Activated naive CD4-positive, alpha-beta T cell treated with anti-CD3 and anti-CD28 coated beads for 36 hours (primary cell): ENCODE measurements around the gene GPR146. TPM values are rescaled to one million over a fixed set of nuclear protein-coding genes. Genes with fewer than 3 reads are reported as not detected.

ENCODE experiments used
- CTCF ChIA-PET: fragments of 350-600 bp; sonication (Branson Sonifier 250); formaldehyde crosslinking; loops from one replicate; lab custom pipeline; 2021; ENCODE audit warnings: antibody characterized with exemption; lab: Charles Lee
- DNase-seq: peaks from one replicate; pipeline ENCODE4 v3.0.0-alpha.2; 2020
- H3K27ac Mint-ChIP-seq: one replicate; pipeline ENCODE4 v1.8.0; 2021; ENCODE audit warnings: mild to moderate bottlenecking, mixed read lengths
- H3K27me3 Mint-ChIP-seq: one replicate; pipeline ENCODE4 v1.8.0; 2021; ENCODE audit warnings: low read depth, mixed read lengths
- H3K36me3 Mint-ChIP-seq: one replicate; pipeline ENCODE4 v1.8.0; 2021; ENCODE audit warnings: low read depth, mixed read lengths
- H3K4me1 Mint-ChIP-seq: one replicate; pipeline ENCODE4 v1.8.0; 2021; ENCODE audit warnings: low read depth, mixed read lengths
- H3K4me3 Mint-ChIP-seq: one replicate; pipeline ENCODE4 v1.8.0; 2021; ENCODE audit warnings: mild to moderate bottlenecking, moderate library complexity, mixed read lengths
- H3K9me3 Mint-ChIP-seq: one replicate; pipeline ENCODE4 v1.8.0; 2021; ENCODE audit warnings: mixed read lengths
- intact Hi-C: fragments of 100-400 bp; cut with micrococcal nuclease; formaldehyde crosslinking; loops from one replicate; pipeline ENCODE4 v1.15.1; 2023
- total RNA-seq, 2 experiments: library from RNA; stranded (reverse); gene quantifications; one replicate each; pipeline ENCODE4 v1.2.3, GENCODE V29; 2021

GPR146 gene
- total RNA-seq, 2 experiments from 2014 or later, result 0.57 to 0.62 TPM

DNA sequence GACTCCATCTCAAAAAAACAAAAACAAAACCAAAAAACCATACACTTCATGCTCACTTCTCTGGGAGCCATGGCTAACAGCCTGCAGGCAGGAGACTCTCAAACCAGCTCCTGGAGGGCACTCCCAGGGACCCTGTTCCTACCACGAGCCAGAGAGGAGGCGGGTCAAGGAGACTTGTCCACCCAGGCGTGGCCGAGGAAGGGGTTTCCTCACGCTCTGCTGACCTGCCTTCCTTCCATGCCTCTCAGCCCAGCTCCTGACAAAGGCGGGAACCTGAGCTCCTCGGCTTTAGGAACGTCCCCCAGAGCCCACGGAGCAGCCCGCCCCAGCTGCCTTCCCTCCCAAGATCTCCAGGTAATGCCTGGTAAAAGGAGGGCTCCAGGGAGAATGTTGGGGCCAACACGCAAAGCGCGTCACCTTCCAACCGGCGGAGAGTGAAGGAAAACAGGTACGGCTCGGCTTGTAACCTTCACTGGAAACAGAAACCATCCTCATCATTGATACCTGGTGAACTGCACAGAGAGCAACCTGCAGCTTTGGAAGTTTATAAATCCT lies 9.5 kb downstream of the GPR146 start:
- CTCF ChIA-PET, result interaction anchor here (0.7 to 5.4 kb wide), 4 partner anchors 9 to 123 kb away, joined by 3 to 44 read pairs (median 8); partner anchors contain the start of gene GPR146
- no peaks in the 10 kb centered on the region for H3K27me3 Mint-ChIP-seq
- intact Hi-C loops, result no loop called here
- no peaks in the 10 kb centered on the region for H3K9me3 Mint-ChIP-seq
- H3K27ac Mint-ChIP-seq, result no peak overlapping the region
- no peak for DNase-seq
- no peak overlapping the region for H3K4me3 Mint-ChIP-seq
- peaks cover 3% of the 10 kb centered on the region for H3K36me3 Mint-ChIP-seq
- H3K4me1 Mint-ChIP-seq, result peaks cover 44% of the 10 kb centered on the region

DNA sequence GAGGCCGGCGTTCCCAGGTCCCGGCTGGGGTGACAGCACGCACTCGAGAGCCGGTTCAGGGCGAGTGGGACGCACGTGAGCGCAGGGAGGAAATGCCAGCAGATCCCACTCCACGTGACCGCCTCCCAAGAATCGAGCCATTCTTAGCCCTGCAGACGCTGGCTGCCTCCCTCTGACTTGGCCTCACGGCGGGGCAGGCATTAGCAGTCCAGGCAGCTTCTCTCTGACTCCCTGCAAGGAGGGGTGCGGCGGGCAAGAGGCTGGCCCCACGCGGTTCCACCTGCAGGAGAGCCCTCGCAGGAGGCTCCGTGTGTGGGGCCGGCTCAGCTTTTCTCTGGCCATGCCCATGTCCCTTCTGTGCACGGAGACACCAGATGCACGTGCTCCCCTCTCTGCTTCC lies 10.1 kb downstream of the GPR146 start:
- Mint-ChIP-seq H3K27ac (peak overlapping the region; percentile 46), H3K4me1 (peaks cover 39% of the 10 kb centered on the region), H3K27me3 (no peaks in the 10 kb centered on the region), H3K4me3 (no peak overlapping the region), H3K36me3 (peaks cover 3% of the 10 kb centered on the region), H3K9me3 (no peaks in the 10 kb centered on the region)
- CTCF ChIA-PET, result interaction anchor here (1.9 to 5.4 kb wide), 2 partner anchors 10 to 60 kb away, joined by 7 to 44 read pairs; partner anchors contain the start of gene GPR146
- intact Hi-C loops, result no loop called here
- DNase-seq, result no peak

- Mint-ChIP-seq H3K27me3 (no peaks in the 10 kb centered on the region), H3K9me3 (no peaks in the 10 kb centered on the region), H3K4me3 (peak overlapping the region; percentile 53), H3K4me1 (peaks cover 34% of the 10 kb centered on the region), H3K36me3 (peaks cover 3% of the 10 kb centered on the region), H3K27ac (peak overlapping the region; percentile 46)
- CTCF ChIA-PET, result no interaction called here
- peak; percentile 80 for DNase-seq
- intact Hi-C loops, result no loop called here
Observed at GRCh38 chr7:1054861-1055450, 10.6 kb downstream of the GPR146 start.

- Mint-ChIP-seq H3K9me3 (no peaks in the 10 kb centered on the region), H3K36me3 (peaks cover 3% of the 10 kb centered on the region), H3K27me3 (no peaks in the 10 kb centered on the region), H3K4me3 (peak overlapping the region; percentile 53), H3K27ac (peak overlapping the region; percentile 46), H3K4me1 (peaks cover 32% of the 10 kb centered on the region)
- CTCF ChIA-PET, result interaction anchor here (1.4 kb wide), 1 partner anchor 62 kb away, joined by 3 read pairs; no protein-coding TSS in a partner anchor
- no peak for DNase-seq
- intact Hi-C loops, result no loop called here
Observed at GRCh38 chr7:1055491-1055955, 11.2 kb downstream of the GPR146 start.

- Mint-ChIP-seq H3K27ac (no peak overlapping the region), H3K4me3 (peak overlapping the region; percentile 53), H3K27me3 (no peaks in the 10 kb centered on the region), H3K36me3 (peaks cover 3% of the 10 kb centered on the region), H3K4me1 (peaks cover 32% of the 10 kb centered on the region), H3K9me3 (no peaks in the 10 kb centered on the region)
- intact Hi-C loops, result no loop called here
- no peak for DNase-seq
- CTCF ChIA-PET, result interaction anchor here (1.4 kb wide), 1 partner anchor 63 kb away, joined by 3 read pairs; no protein-coding TSS in a partner anchor
Observed at GRCh38 chr7:1055956-1056784, 11.8 kb downstream of the GPR146 start.

- CTCF ChIA-PET, result interaction anchor here (0.8 to 2.3 kb wide), 3 partner anchors 9 to 64 kb away, joined by 3 to 16 read pairs (median 6); no protein-coding TSS in a partner anchor
- no peak overlapping the region for H3K4me3 Mint-ChIP-seq
- no peaks in the 10 kb centered on the region for H3K27me3 Mint-ChIP-seq
- H3K9me3 Mint-ChIP-seq, result no peaks in the 10 kb centered on the region
- peaks cover 28% of the 10 kb centered on the region for H3K4me1 Mint-ChIP-seq
- H3K36me3 Mint-ChIP-seq, result peaks cover 3% of the 10 kb centered on the region
- intact Hi-C loops, result no loop called here
- no peak overlapping the region for H3K27ac Mint-ChIP-seq
- DNase-seq, result no peak
Observed at GRCh38 chr7:1056785-1057410, 12.6 kb downstream of the GPR146 start.

DNA sequence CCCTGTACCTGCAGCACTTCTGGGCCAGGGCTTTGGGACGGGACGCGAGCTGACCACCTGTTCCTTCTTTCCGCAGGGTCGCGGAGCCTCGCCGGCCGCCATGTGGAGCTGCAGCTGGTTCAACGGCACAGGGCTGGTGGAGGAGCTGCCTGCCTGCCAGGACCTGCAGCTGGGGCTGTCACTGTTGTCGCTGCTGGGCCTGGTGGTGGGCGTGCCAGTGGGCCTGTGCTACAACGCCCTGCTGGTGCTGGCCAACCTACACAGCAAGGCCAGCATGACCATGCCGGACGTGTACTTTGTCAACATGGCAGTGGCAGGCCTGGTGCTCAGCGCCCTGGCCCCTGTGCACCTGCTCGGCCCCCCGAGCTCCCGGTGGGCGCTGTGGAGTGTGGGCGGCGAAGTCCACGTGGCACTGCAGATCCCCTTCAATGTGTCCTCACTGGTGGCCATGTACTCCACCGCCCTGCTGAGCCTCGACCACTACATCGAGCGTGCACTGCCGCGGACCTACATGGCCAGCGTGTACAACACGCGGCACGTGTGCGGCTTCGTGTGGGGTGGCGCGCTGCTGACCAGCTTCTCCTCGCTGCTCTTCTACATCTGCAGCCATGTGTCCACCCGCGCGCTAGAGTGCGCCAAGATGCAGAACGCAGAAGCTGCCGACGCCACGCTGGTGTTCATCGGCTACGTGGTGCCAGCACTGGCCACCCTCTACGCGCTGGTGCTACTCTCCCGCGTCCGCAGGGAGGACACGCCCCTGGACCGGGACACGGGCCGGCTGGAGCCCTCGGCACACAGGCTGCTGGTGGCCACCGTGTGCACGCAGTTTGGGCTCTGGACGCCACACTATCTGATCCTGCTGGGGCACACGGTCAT lies 13.3 kb downstream of the GPR146 start:
- H3K36me3 Mint-ChIP-seq, result peaks cover 3% of the 10 kb centered on the region
- H3K9me3 Mint-ChIP-seq, result no peaks in the 10 kb centered on the region
- no peak overlapping the region for H3K4me3 Mint-ChIP-seq

GRCh38 chr7:1058311-1058710 lies 14.0 kb downstream of the GPR146 start:
- H3K27me3 Mint-ChIP-seq, result no peaks in the 10 kb centered on the region
- peaks cover 3% of the 10 kb centered on the region for H3K36me3 Mint-ChIP-seq
- no peak overlapping the region for H3K4me3 Mint-ChIP-seq
- H3K4me1 Mint-ChIP-seq, result peaks cover 28% of the 10 kb centered on the region
- DNase-seq, result no peak
- H3K27ac Mint-ChIP-seq, result no peak overlapping the region
- no peaks in the 10 kb centered on the region for H3K9me3 Mint-ChIP-seq
- CTCF ChIA-PET, result interaction anchor here (0.6 to 2.3 kb wide), 3 partner anchors 28 to 65 kb away, joined by 3 to 16 read pairs (median 3); no protein-coding TSS in a partner anchor
- intact Hi-C loops, result no loop called here

More for the DNA sequence above, 13.3 kb downstream of the GPR146 start:
- intact Hi-C loops, result no loop called here
- CTCF ChIA-PET, result interaction anchor here (0.6 to 2.3 kb wide), 3 partner anchors 8 to 65 kb away, joined by 3 to 16 read pairs (median 6); no protein-coding TSS in a partner anchor
- Mint-ChIP-seq H3K27ac (no peak overlapping the region), H3K4me1 (peaks cover 28% of the 10 kb centered on the region), H3K27me3 (no peaks in the 10 kb centered on the region)
- DNase-seq, result no peak

DNA sequence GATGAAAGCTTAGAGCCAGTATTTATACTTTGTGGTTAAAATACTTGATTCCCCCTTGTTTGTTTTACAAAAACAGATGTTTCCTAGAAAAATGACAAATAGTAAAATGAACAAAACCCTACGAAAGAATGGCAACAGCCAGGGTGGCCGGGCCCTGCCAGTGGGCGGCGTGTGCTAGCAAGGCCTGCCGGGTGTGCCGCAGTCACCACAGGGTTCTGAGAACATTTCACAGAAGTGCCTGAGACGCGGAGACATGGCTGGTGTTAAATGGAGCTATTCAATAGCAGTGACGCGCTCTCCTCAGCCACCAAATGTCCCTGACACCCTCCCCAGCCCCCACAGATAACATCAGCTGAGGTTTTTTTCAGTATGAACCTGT lies 14.5 kb downstream of the GPR146 start:
- Mint-ChIP-seq H3K4me3 (no peak overlapping the region), H3K27me3 (no peaks in the 10 kb centered on the region), H3K4me1 (peaks cover 27% of the 10 kb centered on the region), H3K36me3 (peaks cover 4% of the 10 kb centered on the region), H3K9me3 (no peaks in the 10 kb centered on the region), H3K27ac (no peak overlapping the region)
- DNase-seq, result no peak
- intact Hi-C loops, result no loop called here
- CTCF ChIA-PET, result interaction anchor here (1.0 to 2.3 kb wide), 2 partner anchors 27 to 66 kb away, joined by 3 to 16 read pairs; no protein-coding TSS in a partner anchor

DNA sequence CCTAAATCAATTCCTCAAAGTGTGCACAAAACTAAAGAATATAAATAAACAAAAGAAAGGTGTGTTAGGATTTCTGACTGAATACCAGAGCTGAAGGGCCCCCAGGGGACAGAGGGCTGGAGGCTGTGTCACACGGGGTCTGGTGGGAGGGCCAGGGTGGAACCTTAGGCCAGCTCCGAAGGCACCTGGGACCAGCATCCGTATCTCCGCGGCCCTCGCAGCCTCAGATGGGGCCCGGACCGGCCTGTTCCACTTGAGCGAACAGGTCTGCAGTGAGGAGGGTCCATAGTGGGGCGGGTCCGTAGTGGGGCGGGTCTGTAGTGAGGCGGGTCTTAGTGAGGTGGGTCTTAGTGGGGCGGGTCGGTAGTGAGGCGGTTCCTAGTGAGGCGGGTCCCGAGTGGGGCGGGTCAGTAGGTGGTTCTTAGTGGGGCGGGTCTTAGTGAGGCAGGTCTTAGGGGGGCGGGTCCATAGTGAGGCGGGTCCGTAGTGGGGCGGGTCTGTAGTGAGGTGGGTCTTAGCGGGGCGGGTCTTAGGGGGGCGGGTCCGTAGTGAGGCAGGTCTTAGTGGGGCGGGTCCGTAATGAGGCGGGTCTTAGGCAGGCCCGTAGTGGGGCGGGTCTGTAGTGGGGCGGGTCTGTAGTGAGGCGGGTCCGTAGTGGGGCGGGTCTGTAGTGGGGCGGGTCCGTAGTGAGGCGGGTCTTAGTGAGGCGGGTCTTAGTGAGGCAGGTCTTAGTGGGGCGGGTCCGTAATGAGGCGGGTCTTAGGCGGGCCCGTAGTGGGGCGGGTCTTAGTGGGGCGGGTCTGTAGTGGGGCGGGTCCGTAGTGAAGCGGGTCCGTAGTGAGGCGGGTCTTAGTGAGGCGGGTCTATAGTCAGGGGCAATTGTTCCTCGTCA lies 15.1 kb downstream of the GPR146 start:
- CTCF ChIA-PET, result interaction anchor here (1.0 to 2.3 kb wide), 2 partner anchors 27 to 66 kb away, joined by 3 to 16 read pairs; no protein-coding TSS in a partner anchor
- H3K27ac Mint-ChIP-seq, result no peak overlapping the region
- no peak overlapping the region for H3K4me3 Mint-ChIP-seq
- H3K4me1 Mint-ChIP-seq, result peaks cover 22% of the 10 kb centered on the region
- no peaks in the 10 kb centered on the region for H3K9me3 Mint-ChIP-seq
- peak; percentile 18 for DNase-seq
- intact Hi-C loops, result loop anchor here (10.0 kb wide), 1 partner anchor 155 kb away; no protein-coding TSS in a partner anchor
- H3K36me3 Mint-ChIP-seq, result peaks cover 4% of the 10 kb centered on the region
- H3K27me3 Mint-ChIP-seq, result no peaks in the 10 kb centered on the region
